ENCODE measurements around the gene BOC. TPM values are rescaled to one million over a fixed set of nuclear protein-coding genes. Genes with fewer than 3 reads are reported as not detected.

The BOC gene
- total and polyA plus RNA-seq, 10 of the 15 experiments (the other 5 are each of a cell fraction or from before 2014, with no cell fraction given), result 0.18 TPM; not detected in 9

DNA sequence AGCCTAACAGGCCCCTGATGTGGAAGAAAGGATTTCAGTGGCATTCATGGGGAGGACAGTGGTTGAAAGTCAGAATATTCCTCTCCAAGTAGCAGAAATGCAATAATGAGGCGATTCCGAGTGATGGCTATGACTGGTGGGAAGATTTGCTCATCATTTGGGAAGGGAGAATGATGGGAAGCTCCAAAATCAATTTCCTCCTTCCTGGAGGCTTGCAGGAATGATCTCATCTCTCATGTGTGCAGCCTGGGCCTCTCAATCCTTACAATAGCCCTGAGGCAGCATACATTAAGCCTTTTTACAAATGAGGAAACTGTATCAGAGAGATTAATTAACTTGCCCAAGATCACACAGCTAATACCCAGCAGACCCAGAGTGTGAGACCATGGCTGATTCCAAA lies 58.7 kb downstream of the BOC start:
- H3K79me2 ChIP-seq (ENCODE audit: control insufficient read depth, insufficient read depth, low read length), result no peaks in the 10 kb centered on the region
- H2AFZ ChIP-seq (ENCODE audit: control insufficient read depth, low read depth, low read length), result no peak overlapping the region
- H3K9me3 ChIP-seq (replicated peaks; ENCODE audit: control insufficient read depth, insufficient read depth, low read length), result no peaks in the 10 kb centered on the region
- CTCF ChIA-PET, result no interaction called here
- no peak overlapping the region for H3K27ac ChIP-seq (ENCODE audit: control insufficient read depth, insufficient read depth)
- H3K4me3 ChIP-seq, result no peak overlapping the region
- no peaks in the 10 kb centered on the region for H3K27me3 ChIP-seq (replicated peaks in 1 of 2; ENCODE audit: control insufficient read depth in 2 of 2, insufficient read depth in 2 of 2, low read length in 1 of 2)
- no peak overlapping the region for H3K9ac ChIP-seq (ENCODE audit: control insufficient read depth, insufficient read depth, low read length)
- in situ Hi-C loops (cut with MboI), result no loop called here
- no peak for DNase-seq (ENCODE audit: low read depth, low spot score)
- RAD21 ChIA-PET (ENCODE audit: unreplicated experiment), result no interaction called here
- SMC1A ChIA-PET (ENCODE audit: uncharacterized antibody, unreplicated experiment), result interaction anchor here (0.7 kb wide), 1 partner anchor 12 kb away, joined by 3 read pairs; no protein-coding TSS in a partner anchor
- ATAC-seq, result no peak
- H3K4me1 ChIP-seq (ENCODE audit: control insufficient read depth, insufficient read depth, low read length), result no peaks in the 10 kb centered on the region
- POLR2A ChIA-PET, result interaction anchor here (1.0 kb wide), 1 partner anchor 13 kb away, joined by 3 read pairs; no protein-coding TSS in a partner anchor
- no peaks in the 10 kb centered on the region for H4K20me1 ChIP-seq (ENCODE audit: control insufficient read depth, insufficient read depth)
- no TSS peak for BruUV-seq (replicated peaks)
- FAIRE-seq, result no peak
- 88% methylated on average over 2 of the region's 2 CpGs for WGBS (ENCODE audit: insufficient coverage, insufficient replicate concordance, low lambda C conversion rate, missing lambda C conversion rate)
- no peak overlapping the region for H3K4me2 ChIP-seq (ENCODE audit: control insufficient read depth, insufficient read depth)
- intact Hi-C loops (cut with micrococcal nuclease; ENCODE audit: unreplicated experiment), result no loop called here
- no peaks in the 10 kb centered on the region for H3K36me3 ChIP-seq (ENCODE audit: control insufficient read depth in 2 of 2, insufficient read depth in 2 of 2, low read length in 1 of 2)
- TF ChIP-seq POLR2A (IDR thresholded peaks at IDR 0.05; ENCODE audit: low read depth, low read length), result no peak
- TF ChIP-seq GABPA (IDR thresholded peaks at IDR 0.05; ENCODE audit: low read depth), result no peak
- no peak for TF ChIP-seq SMARCA5 (IDR thresholded peaks at IDR 0.05)
- TF ChIP-seq, protein P1, sequence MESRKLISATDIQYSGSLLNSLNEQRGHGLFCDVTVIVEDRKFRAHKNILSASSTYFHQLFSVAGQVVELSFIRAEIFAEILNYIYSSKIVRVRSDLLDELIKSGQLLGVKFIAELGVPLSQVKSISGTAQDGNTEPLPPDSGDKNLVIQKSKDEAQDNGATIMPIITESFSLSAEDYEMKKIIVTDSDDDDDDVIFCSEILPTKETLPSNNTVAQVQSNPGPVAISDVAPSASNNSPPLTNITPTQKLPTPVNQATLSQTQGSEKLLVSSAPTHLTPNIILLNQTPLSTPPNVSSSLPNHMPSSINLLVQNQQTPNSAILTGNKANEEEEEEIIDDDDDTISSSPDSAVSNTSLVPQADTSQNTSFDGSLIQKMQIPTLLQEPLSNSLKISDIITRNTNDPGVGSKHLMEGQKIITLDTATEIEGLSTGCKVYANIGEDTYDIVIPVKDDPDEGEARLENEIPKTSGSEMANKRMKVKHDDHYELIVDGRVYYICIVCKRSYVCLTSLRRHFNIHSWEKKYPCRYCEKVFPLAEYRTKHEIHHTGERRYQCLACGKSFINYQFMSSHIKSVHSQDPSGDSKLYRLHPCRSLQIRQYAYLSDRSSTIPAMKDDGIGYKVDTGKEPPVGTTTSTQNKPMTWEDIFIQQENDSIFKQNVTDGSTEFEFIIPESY (IDR thresholded peaks at IDR 0.05), result no peak
- no peak for TF ChIP-seq TAF1 (IDR thresholded peaks at IDR 0.05; ENCODE audit: borderline replicate concordance, low read depth, low read length)
- TF ChIP-seq, protein P2, sequence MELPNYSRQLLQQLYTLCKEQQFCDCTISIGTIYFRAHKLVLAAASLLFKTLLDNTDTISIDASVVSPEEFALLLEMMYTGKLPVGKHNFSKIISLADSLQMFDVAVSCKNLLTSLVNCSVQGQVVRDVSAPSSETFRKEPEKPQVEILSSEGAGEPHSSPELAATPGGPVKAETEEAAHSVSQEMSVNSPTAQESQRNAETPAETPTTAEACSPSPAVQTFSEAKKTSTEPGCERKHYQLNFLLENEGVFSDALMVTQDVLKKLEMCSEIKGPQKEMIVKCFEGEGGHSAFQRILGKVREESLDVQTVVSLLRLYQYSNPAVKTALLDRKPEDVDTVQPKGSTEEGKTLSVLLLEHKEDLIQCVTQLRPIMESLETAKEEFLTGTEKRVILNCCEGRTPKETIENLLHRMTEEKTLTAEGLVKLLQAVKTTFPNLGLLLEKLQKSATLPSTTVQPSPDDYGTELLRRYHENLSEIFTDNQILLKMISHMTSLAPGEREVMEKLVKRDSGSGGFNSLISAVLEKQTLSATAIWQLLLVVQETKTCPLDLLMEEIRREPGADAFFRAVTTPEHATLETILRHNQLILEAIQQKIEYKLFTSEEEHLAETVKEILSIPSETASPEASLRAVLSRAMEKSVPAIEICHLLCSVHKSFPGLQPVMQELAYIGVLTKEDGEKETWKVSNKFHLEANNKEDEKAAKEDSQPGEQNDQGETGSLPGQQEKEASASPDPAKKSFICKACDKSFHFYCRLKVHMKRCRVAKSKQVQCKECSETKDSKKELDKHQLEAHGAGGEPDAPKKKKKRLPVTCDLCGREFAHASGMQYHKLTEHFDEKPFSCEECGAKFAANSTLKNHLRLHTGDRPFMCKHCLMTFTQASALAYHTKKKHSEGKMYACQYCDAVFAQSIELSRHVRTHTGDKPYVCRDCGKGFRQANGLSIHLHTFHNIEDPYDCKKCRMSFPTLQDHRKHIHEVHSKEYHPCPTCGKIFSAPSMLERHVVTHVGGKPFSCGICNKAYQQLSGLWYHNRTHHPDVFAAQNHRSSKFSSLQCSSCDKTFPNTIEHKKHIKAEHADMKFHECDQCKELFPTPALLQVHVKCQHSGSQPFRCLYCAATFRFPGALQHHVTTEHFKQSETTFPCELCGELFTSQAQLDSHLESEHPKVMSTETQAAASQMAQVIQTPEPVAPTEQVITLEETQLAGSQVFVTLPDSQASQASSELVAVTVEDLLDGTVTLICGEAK (IDR thresholded peaks at IDR 0.05; ENCODE audit: borderline replicate concordance), result no peak
- TF ChIP-seq CEBPB (IDR thresholded peaks at IDR 0.05; ENCODE audit: borderline replicate concordance in 1 of 2, low read depth in 2 of 2, low read length in 2 of 2), result no peak
- TF ChIP-seq BACH1 (IDR thresholded peaks at IDR 0.05; ENCODE audit: borderline replicate concordance), result no peak
- TF ChIP-seq HCFC1 (IDR thresholded peaks at IDR 0.05; ENCODE audit: low read length), result no peak
- no peak for TF ChIP-seq YY1 (IDR thresholded peaks at IDR 0.05; ENCODE audit: low read depth, low read length)
- TF ChIP-seq NR2C2 (IDR thresholded peaks at IDR 0.05; ENCODE audit: borderline replicate concordance, control insufficient read depth, insufficient read length, low read depth), result no peak
- no peak for TF ChIP-seq NFYA (IDR thresholded peaks at IDR 0.05; ENCODE audit: borderline replicate concordance, low read depth, low read length)
- TF ChIP-seq CBX3 (IDR thresholded peaks at IDR 0.05; ENCODE audit: borderline replicate concordance, low read depth), result no peak
- TF ChIP-seq MTA3 (IDR thresholded peaks at IDR 0.05; ENCODE audit: borderline replicate concordance, low read length), result no peak
- TF ChIP-seq, protein P3, sequence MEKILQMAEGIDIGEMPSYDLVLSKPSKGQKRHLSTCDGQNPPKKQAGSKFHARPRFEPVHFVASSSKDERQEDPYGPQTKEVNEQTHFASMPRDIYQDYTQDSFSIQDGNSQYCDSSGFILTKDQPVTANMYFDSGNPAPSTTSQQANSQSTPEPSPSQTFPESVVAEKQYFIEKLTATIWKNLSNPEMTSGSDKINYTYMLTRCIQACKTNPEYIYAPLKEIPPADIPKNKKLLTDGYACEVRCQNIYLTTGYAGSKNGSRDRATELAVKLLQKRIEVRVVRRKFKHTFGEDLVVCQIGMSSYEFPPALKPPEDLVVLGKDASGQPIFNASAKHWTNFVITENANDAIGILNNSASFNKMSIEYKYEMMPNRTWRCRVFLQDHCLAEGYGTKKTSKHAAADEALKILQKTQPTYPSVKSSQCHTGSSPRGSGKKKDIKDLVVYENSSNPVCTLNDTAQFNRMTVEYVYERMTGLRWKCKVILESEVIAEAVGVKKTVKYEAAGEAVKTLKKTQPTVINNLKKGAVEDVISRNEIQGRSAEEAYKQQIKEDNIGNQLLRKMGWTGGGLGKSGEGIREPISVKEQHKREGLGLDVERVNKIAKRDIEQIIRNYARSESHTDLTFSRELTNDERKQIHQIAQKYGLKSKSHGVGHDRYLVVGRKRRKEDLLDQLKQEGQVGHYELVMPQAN (conservative IDR thresholded peaks at IDR 0.05), result no peak
- TF ChIP-seq SMC3 (IDR thresholded peaks at IDR 0.05; ENCODE audit: borderline replicate concordance, low read length), result no peak
- no peak for TF ChIP-seq CBX5 (IDR thresholded peaks at IDR 0.05; ENCODE audit: low read depth)

Data from GM12878 (cell line).